ENCODE measurements around the gene MSANTD2. TPM values are rescaled to one million over a fixed set of nuclear protein-coding genes. Genes with fewer than 3 reads are reported as not detected.

The MSANTD2 gene
- polyA plus RNA-seq, 1 experiment = 3.4 TPM

GRCh38 chr11:124748481-124749343 lies 51.5 kb downstream of the MSANTD2 start:
- TF ChIP-seq, protein P1, sequence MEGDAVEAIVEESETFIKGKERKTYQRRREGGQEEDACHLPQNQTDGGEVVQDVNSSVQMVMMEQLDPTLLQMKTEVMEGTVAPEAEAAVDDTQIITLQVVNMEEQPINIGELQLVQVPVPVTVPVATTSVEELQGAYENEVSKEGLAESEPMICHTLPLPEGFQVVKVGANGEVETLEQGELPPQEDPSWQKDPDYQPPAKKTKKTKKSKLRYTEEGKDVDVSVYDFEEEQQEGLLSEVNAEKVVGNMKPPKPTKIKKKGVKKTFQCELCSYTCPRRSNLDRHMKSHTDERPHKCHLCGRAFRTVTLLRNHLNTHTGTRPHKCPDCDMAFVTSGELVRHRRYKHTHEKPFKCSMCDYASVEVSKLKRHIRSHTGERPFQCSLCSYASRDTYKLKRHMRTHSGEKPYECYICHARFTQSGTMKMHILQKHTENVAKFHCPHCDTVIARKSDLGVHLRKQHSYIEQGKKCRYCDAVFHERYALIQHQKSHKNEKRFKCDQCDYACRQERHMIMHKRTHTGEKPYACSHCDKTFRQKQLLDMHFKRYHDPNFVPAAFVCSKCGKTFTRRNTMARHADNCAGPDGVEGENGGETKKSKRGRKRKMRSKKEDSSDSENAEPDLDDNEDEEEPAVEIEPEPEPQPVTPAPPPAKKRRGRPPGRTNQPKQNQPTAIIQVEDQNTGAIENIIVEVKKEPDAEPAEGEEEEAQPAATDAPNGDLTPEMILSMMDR (IDR thresholded peaks at IDR 0.05; ENCODE audit: insufficient read depth, low read depth, low read length) = no peak
- ChIA-PET CTCF (interaction anchor here (0.5 to 3.4 kb wide), 7 partner anchors 10 to 106 kb away, joined by 3 to 16 read pairs (median 3); partner anchors contain the start of gene ESAM), POLR2A (interaction anchor here (0.7 kb wide), 1 partner anchor 53 kb away, joined by 8 read pairs; no protein-coding TSS in a partner anchor)
- DNase-seq (ENCODE audit: low read depth) = no peak
- no peaks in the 10 kb centered on the region for H3K36me3 ChIP-seq (ENCODE audit: control insufficient read depth, insufficient read depth, low read length)
- H3K4me3 ChIP-seq (ENCODE audit: low read depth, low read length) = no peak overlapping the region
- peaks cover 19% of the 10 kb centered on the region for H3K27me3 ChIP-seq (ENCODE audit: control insufficient read depth, insufficient read depth, low read length)

- Histone ChIP-seq H3K36me3 (ENCODE audit: control insufficient read depth, insufficient read depth, low read length) (no peaks in the 10 kb centered on the region), H3K4me3 (ENCODE audit: low read depth, low read length) (no peak overlapping the region), H3K27me3 (ENCODE audit: control insufficient read depth, insufficient read depth, low read length) (peaks cover 19% of the 10 kb centered on the region)
- ChIA-PET POLR2A (interaction anchor here (0.7 kb wide), 1 partner anchor 53 kb away, joined by 8 read pairs; no protein-coding TSS in a partner anchor), CTCF (interaction anchor here (0.5 to 3.4 kb wide), 8 partner anchors 11 to 118 kb away, joined by 3 to 16 read pairs (median 4); partner anchors contain the start of gene ESAM)
- TF ChIP-seq, protein P1 (IDR thresholded peaks at IDR 0.05; ENCODE audit: insufficient read depth, low read depth, low read length) = no peak
- no peak for DNase-seq (ENCODE audit: low read depth)
Observed at GRCh38 chr11:124748100-124748418, 52.1 kb downstream of the MSANTD2 start.

DNA sequence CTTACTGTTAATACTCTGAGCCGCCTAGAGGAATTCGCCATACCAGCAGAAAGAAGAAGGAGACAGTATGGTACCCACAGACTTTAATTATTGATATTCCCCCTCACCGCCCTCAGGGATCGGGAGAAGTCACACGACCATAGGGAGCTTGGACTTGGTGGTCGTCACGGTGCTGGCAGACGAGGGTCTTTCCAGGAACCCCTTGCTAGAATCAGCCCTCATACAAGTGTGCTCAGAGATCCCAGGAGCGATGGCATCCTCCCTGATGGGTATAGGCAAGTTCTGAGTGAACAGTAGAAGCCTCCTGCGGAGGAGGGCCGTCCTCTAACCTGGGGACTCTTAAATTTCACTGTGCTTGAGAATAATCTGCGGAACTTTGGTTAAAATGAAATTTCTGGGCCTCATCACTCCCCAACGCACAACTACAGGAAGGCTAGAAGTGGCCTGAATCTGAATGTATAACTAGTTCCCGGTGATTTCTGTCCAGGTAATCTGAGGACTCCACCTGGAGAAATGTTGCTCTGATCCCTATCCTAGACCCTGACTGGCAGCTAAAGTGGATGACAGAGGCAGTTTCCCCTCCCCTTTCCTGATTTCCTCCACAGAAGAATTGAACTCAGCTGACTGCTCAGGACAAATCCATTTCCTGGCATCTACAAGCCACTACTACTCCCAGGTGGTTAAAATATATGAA lies 52.7 kb downstream of the MSANTD2 start:
- Histone ChIP-seq H3K27me3 (ENCODE audit: control insufficient read depth, insufficient read depth, low read length) (peaks cover 16% of the 10 kb centered on the region), H3K36me3 (ENCODE audit: control insufficient read depth, insufficient read depth, low read length) (no peaks in the 10 kb centered on the region), H3K4me3 (ENCODE audit: low read depth, low read length) (no peak overlapping the region)
- TF ChIP-seq, protein P1 (IDR thresholded peaks at IDR 0.05; ENCODE audit: insufficient read depth, low read depth, low read length) = no peak
- CTCF ChIA-PET = interaction anchor here (0.5 to 3.4 kb wide), 16 partner anchors 9 to 119 kb away, joined by 3 to 17 read pairs (median 4); partner anchors contain the start of gene ESAM
- POLR2A ChIA-PET = no interaction called here
- no peak for DNase-seq (ENCODE audit: low read depth)

- ChIA-PET POLR2A (interaction anchor here (0.6 kb wide), 1 partner anchor 100 kb away, joined by 3 read pairs; no protein-coding TSS in a partner anchor), CTCF (interaction anchor here (0.6 to 2.4 kb wide), 19 partner anchors 10 to 232 kb away, joined by 3 to 17 read pairs (median 4); partner anchors contain the start of genes MSANTD2, SIAE and SPA17)
- Histone ChIP-seq H3K36me3 (ENCODE audit: control insufficient read depth, insufficient read depth, low read length) (no peaks in the 10 kb centered on the region), H3K4me3 (ENCODE audit: low read depth, low read length) (peak overlapping the region; percentile 56), H3K27me3 (ENCODE audit: control insufficient read depth, insufficient read depth, low read length) (peaks cover 19% of the 10 kb centered on the region)
- TF ChIP-seq, protein P1 (IDR thresholded peaks at IDR 0.05; ENCODE audit: insufficient read depth, low read depth, low read length) = peak; percentile 76
- DNase-seq (ENCODE audit: low read depth) = no peak
Observed at GRCh38 chr11:124746621-124747243, 53.5 kb downstream of the MSANTD2 start.

Data from BJ (cell line).